ENCODE measurements around the gene COQ8A. TPM values are rescaled to one million over a fixed set of nuclear protein-coding genes. Genes with fewer than 3 reads are reported as not detected.

The COQ8A gene
- polyA plus RNA-seq, 5 donors = 23.7 to 40.6 (median 33.8) TPM

- no peak for DNase-seq
Observed at GRCh38 chr1:227003165-227003564, 63.1 kb downstream of the COQ8A start.

- no peak for DNase-seq
Observed at GRCh38 chr1:227004796-227005195, 64.7 kb downstream of the COQ8A start.

GRCh38 chr1:227006226-227006796, 66.2 kb downstream of the COQ8A start:
- DNase-seq = no peak

- no peak for DNase-seq
Observed at GRCh38 chr1:227009937-227010336, 69.8 kb downstream of the COQ8A start.

- DNase-seq = no peak
Observed at GRCh38 chr1:227010645-227011044, 70.6 kb downstream of the COQ8A start.

GRCh38 chr1:227016990-227017389, 76.9 kb downstream of the COQ8A start:
- DNase-seq = no peak

GRCh38 chr1:227032396-227032795, 92.3 kb downstream of the COQ8A start:
- DNase-seq = no peak

- no peak for DNase-seq
Observed at GRCh38 chr1:227033880-227034279, 93.8 kb downstream of the COQ8A start.

- no peak for DNase-seq
Observed at GRCh38 chr1:227035316-227035715, 95.2 kb downstream of the COQ8A start.

GRCh38 chr1:227037121-227037520, 97.0 kb downstream of the COQ8A start:
- DNase-seq = no peak

Other genes starting within 250 kb of the COQ8A start
- gene ITPKB, start 201.0 kb upstream of the COQ8A start, polyA plus RNA-seq (ENCODE audit: insufficient read depth in 1 of 5, insufficient read length in 5 of 5, low replicate concordance in 1 of 5) = 10 to 100 TPM; 23.8 to 33.0 (median 27.3) TPM
- 10 to 100 TPM in 3 of 5 donors, 1 to 10 TPM in 2; 9.3 to 17.9 (median 11.3) TPM for gene PSEN2, start 69.7 kb upstream of the COQ8A start, polyA plus RNA-seq (ENCODE audit: insufficient read depth in 1 of 5, insufficient read length in 5 of 5, low replicate concordance in 1 of 5)

Measured in right lung (tissue), 5 donors.